Measurements from ENCODE around the gene AGAP3. TPM values are rescaled to one million over a fixed set of nuclear protein-coding genes. Genes with fewer than 3 reads are reported as not detected.

The AGAP3 gene
- total and polyA plus RNA-seq, 2 donors (not counting 1 experiment from before 2014, with no cell fraction given) = 32.9 to 34.2 TPM

- Histone ChIP-seq H3K9ac (ENCODE audit: insufficient read depth, low read length) (no peak overlapping the region), H3K79me2 (ENCODE audit: control insufficient read depth, insufficient read depth, low read length) (no peaks in the 10 kb centered on the region), H3K27me3 (ENCODE audit: control insufficient read depth, insufficient read depth, low read length) (no peaks in the 10 kb centered on the region), H3K4me2 (ENCODE audit: extremely low read depth, insufficient read depth, low read length) (no peak overlapping the region), H3K9me3 (ENCODE audit: control insufficient read depth, insufficient read depth, low read depth, low read length) (no peaks in the 10 kb centered on the region), H3K36me3 (ENCODE audit: control insufficient read depth, insufficient read depth, low read length) (peaks cover 14% of the 10 kb centered on the region), H3K4me3 (replicated peaks in 1 of 4; ENCODE audit: control extremely low read depth in 1 of 4, insufficient read depth in 1 of 4, low read depth in 3 of 4, low read length in 4 of 4) (no peak overlapping the region), H2AFZ (ENCODE audit: low read length) (no peak overlapping the region), H4K20me1 (ENCODE audit: control insufficient read depth, extremely low read depth, insufficient read depth, low read length) (no peaks in the 10 kb centered on the region), H3K4me1 (ENCODE audit: control insufficient read depth, extremely low read depth, insufficient read depth, low read length) (no peaks in the 10 kb centered on the region), H3K27ac (ENCODE audit: insufficient read depth, low read length) (no peak overlapping the region)
- no peak for DNase-seq (ENCODE audit: low read depth in 2 of 2)
- TF ChIP-seq, protein P1, sequence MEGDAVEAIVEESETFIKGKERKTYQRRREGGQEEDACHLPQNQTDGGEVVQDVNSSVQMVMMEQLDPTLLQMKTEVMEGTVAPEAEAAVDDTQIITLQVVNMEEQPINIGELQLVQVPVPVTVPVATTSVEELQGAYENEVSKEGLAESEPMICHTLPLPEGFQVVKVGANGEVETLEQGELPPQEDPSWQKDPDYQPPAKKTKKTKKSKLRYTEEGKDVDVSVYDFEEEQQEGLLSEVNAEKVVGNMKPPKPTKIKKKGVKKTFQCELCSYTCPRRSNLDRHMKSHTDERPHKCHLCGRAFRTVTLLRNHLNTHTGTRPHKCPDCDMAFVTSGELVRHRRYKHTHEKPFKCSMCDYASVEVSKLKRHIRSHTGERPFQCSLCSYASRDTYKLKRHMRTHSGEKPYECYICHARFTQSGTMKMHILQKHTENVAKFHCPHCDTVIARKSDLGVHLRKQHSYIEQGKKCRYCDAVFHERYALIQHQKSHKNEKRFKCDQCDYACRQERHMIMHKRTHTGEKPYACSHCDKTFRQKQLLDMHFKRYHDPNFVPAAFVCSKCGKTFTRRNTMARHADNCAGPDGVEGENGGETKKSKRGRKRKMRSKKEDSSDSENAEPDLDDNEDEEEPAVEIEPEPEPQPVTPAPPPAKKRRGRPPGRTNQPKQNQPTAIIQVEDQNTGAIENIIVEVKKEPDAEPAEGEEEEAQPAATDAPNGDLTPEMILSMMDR (conservative IDR thresholded peaks at IDR 0.05 in 1 of 2, IDR thresholded peaks at IDR 0.05 in 1 of 2; ENCODE audit: low read depth in 1 of 2, low read length in 2 of 2) = no peak
- no peak for TF ChIP-seq EZH2 (IDR thresholded peaks at IDR 0.05; ENCODE audit: low read length, missing control alignments)
Observed at GRCh38 chr7:151142686-151143040, 56.4 kb downstream of the AGAP3 start.

DNA sequence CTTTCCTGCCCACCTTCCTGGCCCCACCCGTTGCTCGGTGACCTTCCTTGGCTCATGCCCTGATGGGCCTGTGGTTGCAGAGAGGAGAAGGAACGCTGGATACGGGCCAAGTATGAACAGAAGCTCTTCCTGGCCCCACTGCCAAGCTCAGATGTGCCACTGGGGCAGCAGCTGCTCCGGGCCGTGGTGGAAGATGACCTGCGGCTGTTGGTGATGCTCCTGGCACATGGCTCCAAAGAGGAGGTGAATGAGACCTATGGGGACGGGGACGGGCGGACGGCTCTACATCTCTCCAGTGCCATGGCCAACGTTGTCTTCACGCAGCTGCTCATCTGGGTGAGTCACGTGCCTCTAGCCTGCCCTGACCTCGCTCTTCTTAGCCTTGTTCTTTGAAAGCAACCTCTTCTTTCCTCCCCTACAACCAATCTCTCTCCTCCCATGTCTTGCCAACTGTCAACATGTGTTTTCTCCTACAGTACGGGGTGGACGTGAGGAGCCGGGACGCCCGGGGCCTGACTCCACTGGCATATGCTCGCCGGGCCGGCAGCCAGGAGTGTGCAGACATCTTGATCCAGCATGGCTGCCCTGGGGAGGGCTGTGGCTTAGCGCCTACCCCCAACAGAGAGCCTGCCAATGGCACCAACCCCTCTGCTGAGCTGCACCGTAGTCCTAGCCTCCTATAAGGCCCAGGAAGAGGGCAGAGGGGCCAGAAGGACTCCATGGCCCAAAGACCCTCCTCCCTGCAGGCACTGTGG, 57.2 kb downstream of the AGAP3 start:
- no peak for TF ChIP-seq EZH2 (IDR thresholded peaks at IDR 0.05; ENCODE audit: low read length, missing control alignments)
- TF ChIP-seq, protein P1 (conservative IDR thresholded peaks at IDR 0.05 in 1 of 2, IDR thresholded peaks at IDR 0.05 in 1 of 2; ENCODE audit: low read depth in 1 of 2, low read length in 2 of 2) = no peak
- H3K9me3 ChIP-seq (ENCODE audit: control insufficient read depth, insufficient read depth, low read depth, low read length) = no peaks in the 10 kb centered on the region
- no peak overlapping the region for H3K4me2 ChIP-seq (ENCODE audit: extremely low read depth, insufficient read depth, low read length)
- H3K4me3 ChIP-seq (replicated peaks in 1 of 4; ENCODE audit: control extremely low read depth in 1 of 4, insufficient read depth in 1 of 4, low read depth in 3 of 4, low read length in 4 of 4) = no peak overlapping the region
- H2AFZ ChIP-seq (ENCODE audit: low read length) = no peak overlapping the region
- no peaks in the 10 kb centered on the region for H3K27me3 ChIP-seq (ENCODE audit: control insufficient read depth, insufficient read depth, low read length)
- no peaks in the 10 kb centered on the region for H3K79me2 ChIP-seq (ENCODE audit: control insufficient read depth, insufficient read depth, low read length)
- H3K4me1 ChIP-seq (ENCODE audit: control insufficient read depth, extremely low read depth, insufficient read depth, low read length) = no peaks in the 10 kb centered on the region
- no peaks in the 10 kb centered on the region for H4K20me1 ChIP-seq (ENCODE audit: control insufficient read depth, extremely low read depth, insufficient read depth, low read length)
- peak in 1 of 2 donors; percentile 14 for DNase-seq (ENCODE audit: low read depth in 2 of 2)
- peaks cover 14% of the 10 kb centered on the region for H3K36me3 ChIP-seq (ENCODE audit: control insufficient read depth, insufficient read depth, low read length)
- no peak overlapping the region for H3K27ac ChIP-seq (ENCODE audit: insufficient read depth, low read length)
- H3K9ac ChIP-seq (ENCODE audit: insufficient read depth, low read length) = no peak overlapping the region

GRCh38 chr7:151144387-151144786, 58.1 kb downstream of the AGAP3 start:
- no peak overlapping the region for H3K27ac ChIP-seq (ENCODE audit: insufficient read depth, low read length)
- no peak overlapping the region for H3K4me3 ChIP-seq (replicated peaks in 1 of 4; ENCODE audit: control extremely low read depth in 1 of 4, insufficient read depth in 1 of 4, low read depth in 3 of 4, low read length in 4 of 4)
- TF ChIP-seq, protein P1 (conservative IDR thresholded peaks at IDR 0.05 in 1 of 2, IDR thresholded peaks at IDR 0.05 in 1 of 2; ENCODE audit: low read depth in 1 of 2, low read length in 2 of 2) = no peak
- TF ChIP-seq EZH2 (IDR thresholded peaks at IDR 0.05; ENCODE audit: low read length, missing control alignments) = no peak
- no peak overlapping the region for H3K4me2 ChIP-seq (ENCODE audit: extremely low read depth, insufficient read depth, low read length)
- H2AFZ ChIP-seq (ENCODE audit: low read length) = no peak overlapping the region
- no peaks in the 10 kb centered on the region for H3K4me1 ChIP-seq (ENCODE audit: control insufficient read depth, extremely low read depth, insufficient read depth, low read length)
- no peaks in the 10 kb centered on the region for H4K20me1 ChIP-seq (ENCODE audit: control insufficient read depth, extremely low read depth, insufficient read depth, low read length)
- peaks cover under 1% of the 10 kb centered on the region for H3K27me3 ChIP-seq (ENCODE audit: control insufficient read depth, insufficient read depth, low read length)
- DNase-seq (ENCODE audit: low read depth in 2 of 2) = no peak
- no peak overlapping the region for H3K9ac ChIP-seq (ENCODE audit: insufficient read depth, low read length)
- peaks cover 14% of the 10 kb centered on the region for H3K36me3 ChIP-seq (ENCODE audit: control insufficient read depth, insufficient read depth, low read length)
- no peaks in the 10 kb centered on the region for H3K9me3 ChIP-seq (ENCODE audit: control insufficient read depth, insufficient read depth, low read depth, low read length)
- H3K79me2 ChIP-seq (ENCODE audit: control insufficient read depth, insufficient read depth, low read length) = no peaks in the 10 kb centered on the region

Measured in fibroblast of lung (primary cell).